Uterus (tissue), 2 donors: ENCODE measurements around the gene MRPL48.

ENCODE experiments used
- CTCF ChIP-seq, 4 experiments: fragments of 200-600 bp in 2 of 4; fragments of 450-650 bp in 2 of 4; sonication (generic) in 2 of 4; IDR thresholded peaks; one replicate each; pipeline ENCODE4 v1.5.1; 2016 to 2019; ENCODE audit warnings: antibody characterized with exemption in 4 of 4, mild to moderate bottlenecking in 2 of 4, moderate library complexity in 1 of 4
- POLR2A ChIP-seq, 2 donors: fragments of 450-650 bp; IDR thresholded peaks; one replicate each; pipeline ENCODE4 v1.6.1; 2016; ENCODE audit warnings: antibody characterized with exemption in 2 of 2, mild to moderate bottlenecking in 1 of 2, moderate library complexity in 1 of 2

- TF ChIP-seq CTCF (IDR thresholded peaks at IDR 0.05) (no peak), POLR2A (IDR thresholded peaks at IDR 0.05) (no peak)
These were observed 527 bp upstream of the MRPL48 start for GRCh38 chr11:73787051-73787642.
